ENCODE measurements around the gene MYO1D. TPM values are rescaled to one million over a fixed set of nuclear protein-coding genes. Genes with fewer than 3 reads are reported as not detected.

The MYO1D gene
- total and polyA plus RNA-seq, 2 donors (not counting 3 experiments of a cell fraction or from before 2014, with no cell fraction given) = 37.8 to 85.5 TPM

- Histone ChIP-seq H3K27ac (ENCODE audit: insufficient read depth, low read depth, low read length) (no peak overlapping the region), H4K20me1 (replicated peaks; ENCODE audit: control insufficient read depth, extremely low read depth, insufficient read depth, low read length) (no peaks in the 10 kb centered on the region), H3K9ac (replicated peaks; ENCODE audit: extremely low read depth, insufficient read depth, low read length) (no peak overlapping the region), H3K27me3 (ENCODE audit: control insufficient read depth in 2 of 2, insufficient read depth in 2 of 2, low read length in 2 of 2) (no peaks in the 10 kb centered on the region), H3K79me2 (ENCODE audit: control insufficient read depth, insufficient read depth, low read length) (no peaks in the 10 kb centered on the region), H3K4me2 (ENCODE audit: insufficient read depth, low read length) (no peak overlapping the region), H3K4me1 (ENCODE audit: control insufficient read depth, extremely low read depth, insufficient read depth, low read length) (no peaks in the 10 kb centered on the region), H3K9me1 (replicated peaks; ENCODE audit: control insufficient read depth, extremely low read depth, insufficient read depth, low read length) (no peaks in the 10 kb centered on the region), H3K36me3 (ENCODE audit: control insufficient read depth in 2 of 2, extremely low read depth in 1 of 2, insufficient read depth in 2 of 2, low read length in 2 of 2) (no peaks in the 10 kb centered on the region), H2AFZ (ENCODE audit: low read depth, low read length) (no peak overlapping the region), H3K9me3 (replicated peaks; ENCODE audit: control insufficient read depth, insufficient read depth, low read length) (no peaks in the 10 kb centered on the region), H3K4me3 (replicated peaks in 1 of 3; ENCODE audit: insufficient read depth in 1 of 3, low read depth in 1 of 3, low read length in 3 of 3) (no peak overlapping the region)
- ChIA-PET CTCF (no interaction called here), POLR2A (no interaction called here)
- dilution Hi-C loops (cut with MboI; ENCODE audit: extremely low pct_ligation_motif_present, low sequenced_read_pairs) = no loop called here
- FAIRE-seq = no peak
- intact Hi-C loops (cut with micrococcal nuclease) = no loop called here
- no peak for TF ChIP-seq POLR2AphosphoS5 (IDR thresholded peaks at IDR 0.05; ENCODE audit: insufficient read depth, low read depth, low read length)
- no peak for TF ChIP-seq GATA2 (IDR thresholded peaks at IDR 0.05; ENCODE audit: insufficient read depth, insufficient read length, low read depth, low read length)
- TF ChIP-seq FOS (IDR thresholded peaks at IDR 0.05; ENCODE audit: borderline replicate concordance, insufficient read depth, low read length) = no peak
- TF ChIP-seq JUN (IDR thresholded peaks at IDR 0.05; ENCODE audit: borderline replicate concordance, insufficient read depth, insufficient read length, low read depth) = no peak
- no peak for TF ChIP-seq EZH2 (IDR thresholded peaks at IDR 0.05; ENCODE audit: borderline replicate concordance, low read depth, low read length, severe bottlenecking)
- no peak for TF ChIP-seq CTCF (IDR thresholded peaks at IDR 0.05; ENCODE audit: extremely low read depth in 1 of 2, insufficient read depth in 1 of 2, low read depth in 1 of 2, low read length in 2 of 2)
- TF ChIP-seq MAX (IDR thresholded peaks at IDR 0.05; ENCODE audit: insufficient read depth, insufficient read length) = no peak
- TF ChIP-seq POLR2A (IDR thresholded peaks at IDR 0.05; ENCODE audit: low read depth, low read length) = no peak
- no peak for TF ChIP-seq MYC (IDR thresholded peaks at IDR 0.05; ENCODE audit: low read depth, low read length)
- DNase-seq (ENCODE audit: low read depth, low spot score) = no peak
- no TSS peak for BruUV-seq (replicated peaks)
Measured at GRCh38 chr17:32631341-32632096, 245.4 kb downstream of the MYO1D start.
